GM12878 (cell line): ENCODE measurements around the gene PRR3. TPM values are rescaled to one million over a fixed set of nuclear protein-coding genes. Genes with fewer than 3 reads are reported as not detected.

Experiments used
- BACH1 ChIP-seq: fragments of 450-650 bp; IDR thresholded peaks from 2 replicates; pipeline ENCODE4 v1.6.1; 2017; ENCODE audit warnings: mild to moderate bottlenecking, borderline replicate concordance
- CBX3 ChIP-seq: fragments of 200-600 bp; sonication (generic); IDR thresholded peaks from 2 replicates; pipeline ENCODE4 v1.6.1; 2016; ENCODE audit warnings: low read depth, borderline replicate concordance
- CHD4 ChIP-seq: fragments of 200-600 bp; sonication (generic); IDR thresholded peaks from 2 replicates; pipeline ENCODE4 v1.6.1; 2016; ENCODE audit warnings: mild to moderate bottlenecking
- IKZF1 ChIP-seq: fragments of 450-650 bp; conservative IDR thresholded peaks from 2 replicates; pipeline ENCODE4 v1.6.1; 2017; ENCODE audit warnings: antibody characterized with exemption, mild to moderate bottlenecking
- KAT2A ChIP-seq: conservative IDR thresholded peaks from 2 replicates; pipeline ENCODE4 v1.6.1; 2011; ENCODE audit warnings: low read depth, low read length; ENCODE audit not compliant: control insufficient read depth
- KDM1A ChIP-seq: fragments of 200-600 bp; sonication (generic); IDR thresholded peaks from 2 replicates; pipeline ENCODE4 v1.6.1; 2016; ENCODE audit warnings: borderline replicate concordance
- NBN ChIP-seq: fragments of 450-650 bp; IDR thresholded peaks from 2 replicates; pipeline ENCODE4 v1.6.1; 2016
- NFXL1 ChIP-seq: fragments of 450-650 bp; IDR thresholded peaks from 2 replicates; pipeline ENCODE4 v1.6.1; 2017; ENCODE audit warnings: antibody characterized with exemption, mild to moderate bottlenecking, borderline replicate concordance
- NFYA ChIP-seq: IDR thresholded peaks from 2 replicates; pipeline ENCODE4 v1.6.1; 2011; ENCODE audit warnings: low read depth, mild to moderate bottlenecking, low read length, improper control_type of control experiment, borderline replicate concordance
- PAX8 ChIP-seq: fragments of 450-650 bp; IDR thresholded peaks from 2 replicates; pipeline ENCODE4 v1.6.1; 2017; ENCODE audit warnings: mild to moderate bottlenecking, moderate library complexity
- RUNX3 ChIP-seq: IDR thresholded peaks from 2 replicates; pipeline ENCODE4 v1.6.1; 2012; ENCODE audit warnings: low read length, inconsistent platforms
- SIX5 ChIP-seq: IDR thresholded peaks from 2 replicates; pipeline ENCODE4 v1.6.1; 2011; ENCODE audit warnings: mild to moderate bottlenecking, low read depth, low read length, moderate library complexity; ENCODE audit not compliant: severe bottlenecking
- SMAD5 ChIP-seq: IDR thresholded peaks from 2 replicates; pipeline ENCODE4 v1.6.1; 2016; ENCODE audit warnings: antibody characterized with exemption, low read depth
- SPI1 ChIP-seq: IDR thresholded peaks from 2 replicates; pipeline ENCODE4 v1.6.1; 2011; ENCODE audit warnings: low read depth, mild to moderate bottlenecking, low read length, moderate library complexity, borderline replicate concordance; ENCODE audit not compliant: insufficient read depth
- SREBF1 ChIP-seq: IDR thresholded peaks from 2 replicates; pipeline ENCODE4 v1.6.1; 2012; ENCODE audit warnings: mild to moderate bottlenecking, low read length
- SREBF2 ChIP-seq: IDR thresholded peaks from 2 replicates; pipeline ENCODE4 v1.6.1; 2012; ENCODE audit warnings: mild to moderate bottlenecking, low read length
- polyA plus RNA-seq, 11 experiments: library from polyadenylated mRNA; depleted of rRNA in 4 of 11; unstranded in 6 of 11; stranded (reverse) in 5 of 11; fragments of >200 nt; fragmentation: Nextera tagmentation in 4 of 11; fragmentation: Illumina TruSeq in 1 of 11; extraction: Ambion mirVana in 4 of 11; extraction: Trizol in 1 of 11; gene quantifications; 1 replicate in 1 of 11; 2 replicates in 10 of 11; pipeline versions ENCODE4 v1.2.1 to v1.2.3, GENCODE V29; 2011 to 2016; ENCODE audit warnings: inconsistent platforms in 2 of 11, missing spikeins in 2 of 11, low read depth in 1 of 11
- total RNA-seq, 4 experiments: library from RNA; depleted of rRNA in 3 of 4; stranded (reverse); fragments of >200 nt in 3 of 4; fragmentation: Illumina TruSeq in 1 of 4; extraction: Trizol in 1 of 4; gene quantifications; 2 replicates each; pipeline versions ENCODE4 v1.2.1 to v1.2.3, GENCODE V29; 2013 to 2021
- TF ChIP-seq, protein P1 (sequence below): fragments of 450-650 bp; formaldehyde crosslinking; IDR thresholded peaks from 2 replicates; pipeline ENCODE4 v1.4.0; 2022; ENCODE audit warnings: mild to moderate bottlenecking, moderate library complexity
- TF ChIP-seq, protein P2 (sequence below): IDR thresholded peaks from 2 replicates; pipeline ENCODE4 v1.6.1; 2012; ENCODE audit warnings: improper control_type of control experiment, low read depth, low read length; ENCODE audit not compliant: insufficient replicate concordance
- TF ChIP-seq, protein P3 (sequence below): IDR thresholded peaks from 2 replicates; pipeline ENCODE4 v1.6.1; 2012; ENCODE audit warnings: low read depth, low read length, improper control_type of control experiment
- TF ChIP-seq, protein P4 (sequence below): fragments of 450-650 bp; IDR thresholded peaks from 2 replicates; pipeline ENCODE4 v1.6.1; 2017; ENCODE audit warnings: low read depth, mild to moderate bottlenecking, moderate library complexity

Gene PRR3
- total and polyA plus RNA-seq, 10 of the 15 experiments (the other 5 are each of a cell fraction or from before 2014, with no cell fraction given), result 14.0 to 38.2 (median 20.5) TPM

DNA sequence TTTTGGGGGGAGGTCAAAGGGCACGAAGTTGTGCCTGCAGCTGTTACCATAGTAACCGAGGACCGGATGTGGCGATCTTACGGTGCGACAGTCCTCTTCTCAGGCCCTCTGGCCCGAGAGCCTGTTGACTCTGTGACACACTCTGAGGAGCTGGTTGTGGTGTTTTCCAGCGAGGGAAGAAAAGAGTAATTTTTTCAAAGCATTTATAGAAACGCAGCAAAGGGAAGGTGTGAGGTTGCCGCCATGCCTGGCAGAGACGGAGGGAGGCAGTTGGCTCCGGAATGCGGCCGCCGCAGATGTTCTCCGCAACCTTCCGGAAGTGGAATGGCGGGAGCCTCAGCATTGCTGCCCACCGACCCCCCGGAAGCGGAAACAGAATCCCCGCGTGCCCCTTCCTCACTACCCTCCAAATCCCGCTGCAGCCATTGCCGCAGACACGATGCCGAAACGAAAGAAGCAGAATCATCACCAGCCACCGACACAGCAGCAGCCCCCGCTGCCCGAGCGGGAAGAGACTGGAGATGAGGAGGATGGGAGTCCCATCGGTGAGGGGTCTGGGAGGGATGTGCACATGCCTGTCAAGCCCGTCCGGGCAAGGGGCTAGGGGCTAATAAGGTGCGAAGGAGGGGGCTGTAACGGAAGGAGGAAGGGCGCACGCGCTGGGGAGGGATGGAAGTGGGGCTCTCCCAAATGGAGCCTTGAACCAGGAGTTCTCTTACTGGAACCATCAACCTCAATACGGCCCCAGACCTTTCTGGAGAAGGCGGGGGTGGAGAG, at the start of gene PRR3 (continued):
- TF ChIP-seq CBX3 (no peak), RUNX3 (peak; percentile 75), SREBF1 (no peak), NBN (0 out of 2 replicates have a peak, but pooled peaks have one; percentile 75), SPI1 (0 out of 2 replicates have a peak, but pooled peaks have one; percentile 9), PAX8 (no peak), IKZF1 (peak; percentile 65), KAT2A (no peak), CHD4 (no peak), BACH1 (0 out of 2 replicates have a peak, but pooled peaks have one; percentile 34), NFYA (no peak), KDM1A (no peak), SREBF2 (peak; percentile 60; the same call in 1 of the 2 replicates), NFXL1 (no peak), SIX5 (peak; percentile 42), SMAD5 (peak; percentile 63)
- TF ChIP-seq, protein P1, sequence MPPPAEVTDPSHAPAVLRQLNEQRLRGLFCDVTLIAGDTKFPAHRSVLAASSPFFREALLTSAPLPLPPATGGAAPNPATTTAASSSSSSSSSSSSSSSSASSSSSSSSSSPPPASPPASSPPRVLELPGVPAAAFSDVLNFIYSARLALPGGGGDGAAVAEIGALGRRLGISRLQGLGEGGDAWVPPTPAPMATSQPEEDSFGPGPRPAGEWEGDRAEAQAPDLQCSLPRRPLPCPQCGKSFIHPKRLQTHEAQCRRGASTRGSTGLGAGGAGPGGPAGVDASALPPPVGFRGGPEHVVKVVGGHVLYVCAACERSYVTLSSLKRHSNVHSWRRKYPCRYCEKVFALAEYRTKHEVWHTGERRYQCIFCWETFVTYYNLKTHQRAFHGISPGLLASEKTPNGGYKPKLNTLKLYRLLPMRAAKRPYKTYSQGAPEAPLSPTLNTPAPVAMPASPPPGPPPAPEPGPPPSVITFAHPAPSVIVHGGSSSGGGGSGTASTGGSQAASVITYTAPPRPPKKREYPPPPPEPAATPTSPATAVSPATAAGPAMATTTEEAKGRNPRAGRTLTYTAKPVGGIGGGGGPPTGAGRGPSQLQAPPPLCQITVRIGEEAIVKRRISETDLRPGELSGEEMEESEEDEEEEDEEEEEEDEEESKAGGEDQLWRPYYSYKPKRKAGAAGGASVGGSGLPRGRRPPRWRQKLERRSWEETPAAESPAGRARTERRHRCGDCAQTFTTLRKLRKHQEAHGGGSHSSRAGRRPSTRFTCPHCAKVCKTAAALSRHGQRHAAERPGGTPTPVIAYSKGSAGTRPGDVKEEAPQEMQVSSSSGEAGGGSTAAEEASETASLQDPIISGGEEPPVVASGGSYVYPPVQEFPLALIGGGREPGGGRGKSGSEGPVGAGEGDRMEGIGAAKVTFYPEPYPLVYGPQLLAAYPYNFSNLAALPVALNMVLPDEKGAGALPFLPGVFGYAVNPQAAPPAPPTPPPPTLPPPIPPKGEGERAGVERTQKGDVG (CRISPR knock-in tag), result no peak
- TF ChIP-seq, protein P2, sequence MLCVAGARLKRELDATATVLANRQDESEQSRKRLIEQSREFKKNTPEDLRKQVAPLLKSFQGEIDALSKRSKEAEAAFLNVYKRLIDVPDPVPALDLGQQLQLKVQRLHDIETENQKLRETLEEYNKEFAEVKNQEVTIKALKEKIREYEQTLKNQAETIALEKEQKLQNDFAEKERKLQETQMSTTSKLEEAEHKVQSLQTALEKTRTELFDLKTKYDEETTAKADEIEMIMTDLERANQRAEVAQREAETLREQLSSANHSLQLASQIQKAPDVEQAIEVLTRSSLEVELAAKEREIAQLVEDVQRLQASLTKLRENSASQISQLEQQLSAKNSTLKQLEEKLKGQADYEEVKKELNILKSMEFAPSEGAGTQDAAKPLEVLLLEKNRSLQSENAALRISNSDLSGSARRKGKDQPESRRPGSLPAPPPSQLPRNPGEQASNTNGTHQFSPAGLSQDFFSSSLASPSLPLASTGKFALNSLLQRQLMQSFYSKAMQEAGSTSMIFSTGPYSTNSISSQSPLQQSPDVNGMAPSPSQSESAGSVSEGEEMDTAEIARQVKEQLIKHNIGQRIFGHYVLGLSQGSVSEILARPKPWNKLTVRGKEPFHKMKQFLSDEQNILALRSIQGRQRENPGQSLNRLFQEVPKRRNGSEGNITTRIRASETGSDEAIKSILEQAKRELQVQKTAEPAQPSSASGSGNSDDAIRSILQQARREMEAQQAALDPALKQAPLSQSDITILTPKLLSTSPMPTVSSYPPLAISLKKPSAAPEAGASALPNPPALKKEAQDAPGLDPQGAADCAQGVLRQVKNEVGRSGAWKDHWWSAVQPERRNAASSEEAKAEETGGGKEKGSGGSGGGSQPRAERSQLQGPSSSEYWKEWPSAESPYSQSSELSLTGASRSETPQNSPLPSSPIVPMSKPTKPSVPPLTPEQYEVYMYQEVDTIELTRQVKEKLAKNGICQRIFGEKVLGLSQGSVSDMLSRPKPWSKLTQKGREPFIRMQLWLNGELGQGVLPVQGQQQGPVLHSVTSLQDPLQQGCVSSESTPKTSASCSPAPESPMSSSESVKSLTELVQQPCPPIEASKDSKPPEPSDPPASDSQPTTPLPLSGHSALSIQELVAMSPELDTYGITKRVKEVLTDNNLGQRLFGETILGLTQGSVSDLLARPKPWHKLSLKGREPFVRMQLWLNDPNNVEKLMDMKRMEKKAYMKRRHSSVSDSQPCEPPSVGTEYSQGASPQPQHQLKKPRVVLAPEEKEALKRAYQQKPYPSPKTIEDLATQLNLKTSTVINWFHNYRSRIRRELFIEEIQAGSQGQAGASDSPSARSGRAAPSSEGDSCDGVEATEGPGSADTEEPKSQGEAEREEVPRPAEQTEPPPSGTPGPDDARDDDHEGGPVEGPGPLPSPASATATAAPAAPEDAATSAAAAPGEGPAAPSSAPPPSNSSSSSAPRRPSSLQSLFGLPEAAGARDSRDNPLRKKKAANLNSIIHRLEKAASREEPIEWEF, result peak; percentile 21
- TF ChIP-seq, protein P3, sequence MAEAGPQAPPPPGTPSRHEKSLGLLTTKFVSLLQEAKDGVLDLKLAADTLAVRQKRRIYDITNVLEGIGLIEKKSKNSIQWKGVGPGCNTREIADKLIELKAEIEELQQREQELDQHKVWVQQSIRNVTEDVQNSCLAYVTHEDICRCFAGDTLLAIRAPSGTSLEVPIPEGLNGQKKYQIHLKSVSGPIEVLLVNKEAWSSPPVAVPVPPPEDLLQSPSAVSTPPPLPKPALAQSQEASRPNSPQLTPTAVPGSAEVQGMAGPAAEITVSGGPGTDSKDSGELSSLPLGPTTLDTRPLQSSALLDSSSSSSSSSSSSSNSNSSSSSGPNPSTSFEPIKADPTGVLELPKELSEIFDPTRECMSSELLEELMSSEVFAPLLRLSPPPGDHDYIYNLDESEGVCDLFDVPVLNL, result no peak
- TF ChIP-seq, protein P4, sequence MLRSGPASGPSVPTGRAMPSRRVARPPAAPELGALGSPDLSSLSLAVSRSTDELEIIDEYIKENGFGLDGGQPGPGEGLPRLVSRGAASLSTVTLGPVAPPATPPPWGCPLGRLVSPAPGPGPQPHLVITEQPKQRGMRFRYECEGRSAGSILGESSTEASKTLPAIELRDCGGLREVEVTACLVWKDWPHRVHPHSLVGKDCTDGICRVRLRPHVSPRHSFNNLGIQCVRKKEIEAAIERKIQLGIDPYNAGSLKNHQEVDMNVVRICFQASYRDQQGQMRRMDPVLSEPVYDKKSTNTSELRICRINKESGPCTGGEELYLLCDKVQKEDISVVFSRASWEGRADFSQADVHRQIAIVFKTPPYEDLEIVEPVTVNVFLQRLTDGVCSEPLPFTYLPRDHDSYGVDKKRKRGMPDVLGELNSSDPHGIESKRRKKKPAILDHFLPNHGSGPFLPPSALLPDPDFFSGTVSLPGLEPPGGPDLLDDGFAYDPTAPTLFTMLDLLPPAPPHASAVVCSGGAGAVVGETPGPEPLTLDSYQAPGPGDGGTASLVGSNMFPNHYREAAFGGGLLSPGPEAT, result peak; percentile 97
